Measurements from ENCODE around the gene CRYBA4. TPM values are rescaled to one million over a fixed set of nuclear protein-coding genes. Genes with fewer than 3 reads are reported as not detected.

Gene CRYBA4
- total and polyA plus RNA-seq, 5 donors from 2014 or later = 0.59 TPM; not detected in 4

GRCh38 chr22:26658671-26659478, 37.1 kb downstream of the CRYBA4 start:
- no peaks in the 10 kb centered on the region for H3K36me3 Mint-ChIP-seq
- H3K27me3 Mint-ChIP-seq = peaks cover 11% of the 10 kb centered on the region
- Histone ChIP-seq H3K27ac (ENCODE audit: insufficient read depth, low read length, poor library complexity, severe bottlenecking) (peak overlapping the region; percentile 51), H3K27me3 (ENCODE audit: control insufficient read depth, insufficient read depth, low read length) (no peaks in the 10 kb centered on the region), H3K4me1 (ENCODE audit: control insufficient read depth, insufficient read depth, low read length, poor library complexity, severe bottlenecking) (peaks cover 32% of the 10 kb centered on the region), H3K4me3 (ENCODE audit: low read depth, low read length) (peak overlapping the region; percentile 91), H3K36me3 (ENCODE audit: control insufficient read depth, insufficient read depth, low read length) (peaks cover 11% of the 10 kb centered on the region), H3K9me3 (ENCODE audit: control insufficient read depth in 2 of 2, low read length in 2 of 2) (no peaks in the 10 kb centered on the region)
- H3K27ac Mint-ChIP-seq = peak overlapping the region; percentile 87 to 98 (median 88)
- peaks cover 9 to 54% (median 35%) of the 10 kb centered on the region in 4 donors for H3K4me1 Mint-ChIP-seq
- H3K9me3 Mint-ChIP-seq = no peaks in the 10 kb centered on the region
- DNase-seq (peak; percentile 48 to 90 (median 57)), ATAC-seq (ENCODE audit: low read depth in 2 of 2) (peak; percentile 83 to 86)
- H3K4me3 Mint-ChIP-seq = peak overlapping the region; percentile 92 to 97 (median 95)

- Mint-ChIP-seq H3K36me3 (peaks cover 6% of the 10 kb centered on the region), H3K9me3 (no peaks in the 10 kb centered on the region), H3K4me3 (peak overlapping the region; percentile 11 to 51 (median 49)), H3K27ac (peak overlapping the region in 1 of 3 donors; percentile 52), H3K4me1 (peaks cover 9 to 66% (median 47%) of the 10 kb centered on the region in 4 donors), H3K27me3 (peaks cover under 1% of the 10 kb centered on the region)
- Histone ChIP-seq H3K9me3 (ENCODE audit: control insufficient read depth in 2 of 2, low read length in 2 of 2) (no peaks in the 10 kb centered on the region), H3K36me3 (ENCODE audit: control insufficient read depth, insufficient read depth, low read length) (peaks cover 11% of the 10 kb centered on the region), H3K27ac (ENCODE audit: insufficient read depth, low read length, poor library complexity, severe bottlenecking) (no peak overlapping the region), H3K27me3 (ENCODE audit: control insufficient read depth, insufficient read depth, low read length) (no peaks in the 10 kb centered on the region), H3K4me1 (ENCODE audit: control insufficient read depth, insufficient read depth, low read length, poor library complexity, severe bottlenecking) (peaks cover 41% of the 10 kb centered on the region), H3K4me3 (ENCODE audit: low read depth, low read length) (no peak overlapping the region)
- DNase-seq = no peak
- ATAC-seq (ENCODE audit: low read depth in 2 of 2) = no peak
Measured at GRCh38 chr22:26660356-26660755, 38.6 kb downstream of the CRYBA4 start.

- peak overlapping the region; percentile 11 to 51 (median 49) for H3K4me3 Mint-ChIP-seq
- no peak overlapping the region for H3K27ac ChIP-seq (ENCODE audit: insufficient read depth, low read length, poor library complexity, severe bottlenecking)
- no peak overlapping the region for H3K4me3 ChIP-seq (ENCODE audit: low read depth, low read length)
- peaks cover 6% of the 10 kb centered on the region for H3K36me3 Mint-ChIP-seq
- peaks cover 9 to 73% (median 53%) of the 10 kb centered on the region in 4 donors for H3K4me1 Mint-ChIP-seq
- H3K27me3 ChIP-seq (ENCODE audit: control insufficient read depth, insufficient read depth, low read length) = no peaks in the 10 kb centered on the region
- H3K27ac Mint-ChIP-seq = no peak overlapping the region
- no peaks in the 10 kb centered on the region for H3K9me3 ChIP-seq (ENCODE audit: control insufficient read depth in 2 of 2, low read length in 2 of 2)
- DNase-seq (no peak), ATAC-seq (ENCODE audit: low read depth in 2 of 2) (no peak)
- no peaks in the 10 kb centered on the region for H3K27me3 Mint-ChIP-seq
- H3K4me1 ChIP-seq (ENCODE audit: control insufficient read depth, insufficient read depth, low read length, poor library complexity, severe bottlenecking) = peaks cover 48% of the 10 kb centered on the region
- H3K36me3 ChIP-seq (ENCODE audit: control insufficient read depth, insufficient read depth, low read length) = peaks cover 11% of the 10 kb centered on the region
- no peaks in the 10 kb centered on the region for H3K9me3 Mint-ChIP-seq
Measured at GRCh38 chr22:26660961-26661578, 39.3 kb downstream of the CRYBA4 start.

- Mint-ChIP-seq H3K9me3 (no peaks in the 10 kb centered on the region), H3K4me1 (peaks cover 9 to 74% (median 51%) of the 10 kb centered on the region in 4 donors), H3K36me3 (peaks cover 6% of the 10 kb centered on the region)
Measured at GRCh38 chr22:26662160-26662559, 40.4 kb downstream of the CRYBA4 start.

GRCh38 chr22:26663374-26663923, 41.7 kb downstream of the CRYBA4 start:
- Mint-ChIP-seq H3K27ac (peak overlapping the region in 2 of 3 donors; percentile 48 to 59), H3K36me3 (peaks cover 6% of the 10 kb centered on the region), H3K4me1 (peaks cover 9 to 69% (median 43%) of the 10 kb centered on the region in 4 donors), H3K9me3 (no peaks in the 10 kb centered on the region), H3K27me3 (no peaks in the 10 kb centered on the region), H3K4me3 (peak overlapping the region in 1 of 4 donors; percentile 61)
- H3K4me1 ChIP-seq (ENCODE audit: control insufficient read depth, insufficient read depth, low read length, poor library complexity, severe bottlenecking) = peaks cover 29% of the 10 kb centered on the region
- no peak overlapping the region for H3K27ac ChIP-seq (ENCODE audit: insufficient read depth, low read length, poor library complexity, severe bottlenecking)
- no peak for DNase-seq
- no peaks in the 10 kb centered on the region for H3K27me3 ChIP-seq (ENCODE audit: control insufficient read depth, insufficient read depth, low read length)
- ATAC-seq (ENCODE audit: low read depth in 2 of 2) = no peak
- H3K4me3 ChIP-seq (ENCODE audit: low read depth, low read length) = no peak overlapping the region
- H3K9me3 ChIP-seq (ENCODE audit: control insufficient read depth in 2 of 2, low read length in 2 of 2) = no peaks in the 10 kb centered on the region
- peaks cover 20% of the 10 kb centered on the region for H3K36me3 ChIP-seq (ENCODE audit: control insufficient read depth, insufficient read depth, low read length)

More at GRCh38 chr22:26662160-26662559, 40.4 kb downstream of the CRYBA4 start:
- ATAC-seq (ENCODE audit: low read depth in 2 of 2) = no peak
- Histone ChIP-seq H3K9me3 (ENCODE audit: control insufficient read depth in 2 of 2, low read length in 2 of 2) (no peaks in the 10 kb centered on the region), H3K27me3 (ENCODE audit: control insufficient read depth, insufficient read depth, low read length) (no peaks in the 10 kb centered on the region), H3K27ac (ENCODE audit: insufficient read depth, low read length, poor library complexity, severe bottlenecking) (no peak overlapping the region), H3K4me3 (ENCODE audit: low read depth, low read length) (no peak overlapping the region), H3K4me1 (ENCODE audit: control insufficient read depth, insufficient read depth, low read length, poor library complexity, severe bottlenecking) (peaks cover 41% of the 10 kb centered on the region), H3K36me3 (ENCODE audit: control insufficient read depth, insufficient read depth, low read length) (peaks cover 16% of the 10 kb centered on the region)
- no peaks in the 10 kb centered on the region for H3K27me3 Mint-ChIP-seq
- peak overlapping the region in 2 of 3 donors; percentile 28 to 79 for H3K27ac Mint-ChIP-seq
- H3K4me3 Mint-ChIP-seq = peak overlapping the region in 2 of 4 donors; percentile 26 to 34
- no peak for DNase-seq

GRCh38 chr22:26665813-26666231, 44.1 kb downstream of the CRYBA4 start:
- H3K27ac ChIP-seq (ENCODE audit: insufficient read depth, low read length, poor library complexity, severe bottlenecking) = peak overlapping the region; percentile 66
- H3K4me1 ChIP-seq (ENCODE audit: control insufficient read depth, insufficient read depth, low read length, poor library complexity, severe bottlenecking) = peaks cover 39% of the 10 kb centered on the region
- ATAC-seq (ENCODE audit: low read depth in 2 of 2) = no peak
- DNase-seq = no peak
- Mint-ChIP-seq H3K9me3 (peaks cover 0 to 2% (median 0%) of the 10 kb centered on the region in 7 donors), H3K27ac (peak overlapping the region; percentile 47 to 94 (median 82)), H3K36me3 (peaks cover 6% of the 10 kb centered on the region), H3K4me1 (peaks cover 9 to 77% (median 40%) of the 10 kb centered on the region in 4 donors), H3K27me3 (no peaks in the 10 kb centered on the region), H3K4me3 (peak overlapping the region in 1 of 4 donors; percentile 71)
- H3K27me3 ChIP-seq (ENCODE audit: control insufficient read depth, insufficient read depth, low read length) = no peaks in the 10 kb centered on the region
- peak overlapping the region; percentile 65 for H3K4me3 ChIP-seq (ENCODE audit: low read depth, low read length)
- H3K9me3 ChIP-seq (ENCODE audit: control insufficient read depth in 2 of 2, low read length in 2 of 2) = no peaks in the 10 kb centered on the region
- H3K36me3 ChIP-seq (ENCODE audit: control insufficient read depth, insufficient read depth, low read length) = peaks cover 20% of the 10 kb centered on the region

GRCh38 chr22:26667140-26667539, 45.4 kb downstream of the CRYBA4 start:
- H3K4me1 Mint-ChIP-seq = peaks cover 5 to 80% (median 44%) of the 10 kb centered on the region in 4 donors
- no peak for ATAC-seq (ENCODE audit: low read depth in 2 of 2)

More at GRCh38 chr22:26667140-26667539, 45.4 kb downstream of the CRYBA4 start:
- no peaks in the 10 kb centered on the region for H3K27me3 Mint-ChIP-seq
- Histone ChIP-seq H3K27ac (ENCODE audit: insufficient read depth, low read length, poor library complexity, severe bottlenecking) (no peak overlapping the region), H3K27me3 (ENCODE audit: control insufficient read depth, insufficient read depth, low read length) (no peaks in the 10 kb centered on the region), H3K4me3 (ENCODE audit: low read depth, low read length) (no peak overlapping the region), H3K9me3 (ENCODE audit: control insufficient read depth in 2 of 2, low read length in 2 of 2) (no peaks in the 10 kb centered on the region), H3K4me1 (ENCODE audit: control insufficient read depth, insufficient read depth, low read length, poor library complexity, severe bottlenecking) (peaks cover 52% of the 10 kb centered on the region), H3K36me3 (ENCODE audit: control insufficient read depth, insufficient read depth, low read length) (peaks cover 17% of the 10 kb centered on the region)
- H3K4me3 Mint-ChIP-seq = no peak overlapping the region
- H3K9me3 Mint-ChIP-seq = peaks cover 0 to 2% (median 0%) of the 10 kb centered on the region in 7 donors
- peaks cover 6% of the 10 kb centered on the region for H3K36me3 Mint-ChIP-seq
- H3K27ac Mint-ChIP-seq = peak overlapping the region in 2 of 3 donors; percentile 65 to 76
- DNase-seq = no peak
